Measurements from ENCODE around the gene FTH1.

DNA sequence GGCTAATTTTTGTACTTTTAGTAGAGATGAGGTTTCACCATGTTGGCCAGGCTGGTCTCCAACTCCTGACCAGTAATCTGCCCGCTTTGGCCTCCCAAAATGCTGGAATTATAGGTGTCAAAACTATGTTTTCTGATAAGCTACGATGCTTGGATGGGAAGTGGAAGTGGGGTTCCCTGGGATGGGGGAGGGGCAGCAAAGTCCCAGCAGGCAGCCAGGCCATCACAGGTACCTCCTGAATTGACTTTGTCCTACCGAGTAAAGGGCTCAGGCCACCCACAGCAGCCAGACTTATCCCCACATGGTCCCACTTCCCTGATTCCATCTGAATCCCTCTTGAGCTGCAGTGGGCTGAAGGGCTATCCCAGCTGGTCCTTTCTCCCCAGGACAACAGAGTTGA lies 6.9 kb downstream of the FTH1 start:
- TF ChIP-seq YY1 (IDR thresholded peaks at IDR 0.05; ENCODE audit: insufficient read depth, insufficient read length) (no peak), SUZ12 (IDR thresholded peaks at IDR 0.05; ENCODE audit: extremely low read depth, insufficient read depth, insufficient read length) (no peak)
